Measurements from ENCODE around the gene CEBPE. TPM values are rescaled to one million over a fixed set of nuclear protein-coding genes. Genes with fewer than 3 reads are reported as not detected.

CEBPE gene
- total and polyA plus RNA-seq, 2 donors (not counting 3 experiments of a cell fraction or from before 2014, with no cell fraction given): not detected

DNA sequence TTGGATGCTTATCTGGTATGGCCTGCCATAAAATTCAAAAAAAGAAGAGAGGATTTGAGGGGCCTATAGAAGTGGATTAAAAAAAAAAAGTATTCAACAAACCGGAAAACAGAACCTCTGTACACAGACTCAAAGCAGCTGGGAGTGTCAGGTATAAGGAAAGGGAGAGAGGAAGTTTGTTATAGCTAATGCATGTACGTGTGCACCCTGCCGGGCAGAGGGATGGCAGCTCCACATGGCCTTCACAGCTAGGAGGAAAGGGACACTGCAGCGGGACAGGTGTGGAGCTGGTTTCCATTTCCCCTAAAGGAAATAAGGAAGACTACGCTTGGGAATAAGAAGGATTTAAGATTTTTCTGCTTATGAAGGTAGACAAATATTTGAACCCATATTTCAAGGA is 43.0 kb upstream of the CEBPE start:
- Histone ChIP-seq H3K9ac (replicated peaks; ENCODE audit: extremely low read depth, insufficient read depth, low read length) (no peak overlapping the region), H3K27me3 (ENCODE audit: control insufficient read depth in 2 of 2, insufficient read depth in 2 of 2, low read length in 2 of 2) (no peaks in the 10 kb centered on the region), H3K79me2 (ENCODE audit: control insufficient read depth, insufficient read depth, low read length) (no peaks in the 10 kb centered on the region), H3K4me1 (ENCODE audit: control insufficient read depth, extremely low read depth, insufficient read depth, low read length) (no peaks in the 10 kb centered on the region), H3K9me1 (replicated peaks; ENCODE audit: control insufficient read depth, extremely low read depth, insufficient read depth, low read length) (no peaks in the 10 kb centered on the region), H2AFZ (ENCODE audit: low read depth, low read length) (no peak overlapping the region), H3K9me3 (replicated peaks; ENCODE audit: control insufficient read depth, insufficient read depth, low read length) (no peaks in the 10 kb centered on the region), H4K20me1 (replicated peaks; ENCODE audit: control insufficient read depth, extremely low read depth, insufficient read depth, low read length) (no peaks in the 10 kb centered on the region), H3K4me2 (ENCODE audit: insufficient read depth, low read length) (no peak overlapping the region), H3K36me3 (ENCODE audit: control insufficient read depth in 2 of 2, extremely low read depth in 1 of 2, insufficient read depth in 2 of 2, low read length in 2 of 2) (no peaks in the 10 kb centered on the region), H3K27ac (ENCODE audit: insufficient read depth, low read depth, low read length) (no peak overlapping the region), H3K4me3 (replicated peaks in 1 of 3; ENCODE audit: insufficient read depth in 1 of 3, low read depth in 1 of 3, low read length in 3 of 3) (no peak overlapping the region)
- no TSS peak for BruUV-seq (replicated peaks)
- DNase-seq (ENCODE audit: low read depth, low spot score) (no peak), FAIRE-seq (no peak)
- TF ChIP-seq EZH2 (IDR thresholded peaks at IDR 0.05; ENCODE audit: borderline replicate concordance, low read depth, low read length, severe bottlenecking) (no peak), FOS (IDR thresholded peaks at IDR 0.05; ENCODE audit: borderline replicate concordance, insufficient read depth, low read length) (no peak)
- TF ChIP-seq, protein P1, sequence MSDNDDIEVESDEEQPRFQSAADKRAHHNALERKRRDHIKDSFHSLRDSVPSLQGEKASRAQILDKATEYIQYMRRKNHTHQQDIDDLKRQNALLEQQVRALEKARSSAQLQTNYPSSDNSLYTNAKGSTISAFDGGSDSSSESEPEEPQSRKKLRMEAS (IDR thresholded peaks at IDR 0.05; ENCODE audit: insufficient read depth, insufficient read length): no peak
- CTCF ChIA-PET: interaction anchor here (0.9 to 5.3 kb wide), 2 partner anchors 28 to 41 kb away, joined by 3 to 34 read pairs; no protein-coding TSS in a partner anchor
- dilution Hi-C loops (cut with MboI; ENCODE audit: extremely low pct_ligation_motif_present, low sequenced_read_pairs): no loop called here
- POLR2A ChIA-PET: no interaction called here
- intact Hi-C loops (cut with micrococcal nuclease): no loop called here

- H3K4me3 ChIP-seq (replicated peaks in 1 of 3; ENCODE audit: insufficient read depth in 1 of 3, low read depth in 1 of 3, low read length in 3 of 3): no peak overlapping the region
- H3K9me1 ChIP-seq (replicated peaks; ENCODE audit: control insufficient read depth, extremely low read depth, insufficient read depth, low read length): no peaks in the 10 kb centered on the region
- dilution Hi-C loops (cut with MboI; ENCODE audit: extremely low pct_ligation_motif_present, low sequenced_read_pairs): no loop called here
- TF ChIP-seq JUN (IDR thresholded peaks at IDR 0.05; ENCODE audit: borderline replicate concordance, insufficient read depth, insufficient read length, low read depth) (no peak), POLR2A (IDR thresholded peaks at IDR 0.05; ENCODE audit: low read depth, low read length) (no peak)
- no peak overlapping the region for H3K4me2 ChIP-seq (ENCODE audit: insufficient read depth, low read length)
- H3K36me3 ChIP-seq (ENCODE audit: control insufficient read depth in 2 of 2, extremely low read depth in 1 of 2, insufficient read depth in 2 of 2, low read length in 2 of 2): no peaks in the 10 kb centered on the region
- H3K79me2 ChIP-seq (ENCODE audit: control insufficient read depth, insufficient read depth, low read length): no peaks in the 10 kb centered on the region
- H3K27ac ChIP-seq (ENCODE audit: insufficient read depth, low read depth, low read length): no peak overlapping the region
- ChIA-PET POLR2A (no interaction called here), CTCF (interaction anchor here (0.6 to 5.3 kb wide), 3 partner anchors 13 to 40 kb away, joined by 3 to 34 read pairs (median 3); no protein-coding TSS in a partner anchor)
- no peak overlapping the region for H2AFZ ChIP-seq (ENCODE audit: low read depth, low read length)
- DNase-seq (ENCODE audit: low read depth, low spot score) (no peak), FAIRE-seq (no peak)
- BruUV-seq (replicated peaks): no TSS peak
- H3K27me3 ChIP-seq (ENCODE audit: control insufficient read depth in 2 of 2, insufficient read depth in 2 of 2, low read length in 2 of 2): no peaks in the 10 kb centered on the region
- no peaks in the 10 kb centered on the region for H3K9me3 ChIP-seq (replicated peaks; ENCODE audit: control insufficient read depth, insufficient read depth, low read length)
- no peak overlapping the region for H3K9ac ChIP-seq (replicated peaks; ENCODE audit: extremely low read depth, insufficient read depth, low read length)
- H4K20me1 ChIP-seq (replicated peaks; ENCODE audit: control insufficient read depth, extremely low read depth, insufficient read depth, low read length): no peaks in the 10 kb centered on the region
- intact Hi-C loops (cut with micrococcal nuclease): no loop called here
- no peaks in the 10 kb centered on the region for H3K4me1 ChIP-seq (ENCODE audit: control insufficient read depth, extremely low read depth, insufficient read depth, low read length)
These were observed 42.0 kb upstream of the CEBPE start for GRCh38 chr14:23160924-23161522.

Data from endothelial cell of umbilical vein (primary cell).